Uterus (tissue), 2 donors: ENCODE results near the gene TSHZ2.

ENCODE experiments used
- CTCF ChIP-seq, 4 experiments: fragments of 200-600 bp in 2 of 4; fragments of 450-650 bp in 2 of 4; sonication (generic) in 2 of 4; IDR thresholded peaks; one replicate each; pipeline ENCODE4 v1.5.1; 2016 to 2019; ENCODE audit warnings: antibody characterized with exemption in 4 of 4, mild to moderate bottlenecking in 2 of 4, moderate library complexity in 1 of 4
- POLR2A ChIP-seq, 2 donors: fragments of 450-650 bp; IDR thresholded peaks; one replicate each; pipeline ENCODE4 v1.6.1; 2016; ENCODE audit warnings: antibody characterized with exemption in 2 of 2, mild to moderate bottlenecking in 1 of 2, moderate library complexity in 1 of 2

GRCh38 chr20:53299831-53300230 is 327.7 kb downstream of the TSHZ2 start:
- no peak for TF ChIP-seq CTCF (IDR thresholded peaks at IDR 0.05)
- TF ChIP-seq POLR2A (IDR thresholded peaks at IDR 0.05): no peak
